Activated CD4-positive, alpha-beta T cell treated with anti-CD3 and anti-CD28 coated beads, Interleukin-2, amount 50 U/mL, for 48 hours (primary cell): ENCODE measurements around the gene CAMK4.
A peak's percentile ranks its signal among the peaks of the same experiment; 100 is the strongest.

Experiments
- DNase-seq, 2 experiments: peaks; one replicate each; pipeline ENCODE4 v3.0.0-alpha.2; 2020

The CAMK4 gene

GRCh38 chr5:111223787-111224560 is at the start of gene CAMK4:
TSS of gene CAMK4 (plus strand) at chr5:111224384. CDS start at chr5:111224484, 100 bp downstream.
- DNase-seq: peak; percentile 64 to 69

- no peak for DNase-seq
Measured at GRCh38 chr5:111183064-111183463, 41.1 kb upstream of the CAMK4 start.

DNA sequence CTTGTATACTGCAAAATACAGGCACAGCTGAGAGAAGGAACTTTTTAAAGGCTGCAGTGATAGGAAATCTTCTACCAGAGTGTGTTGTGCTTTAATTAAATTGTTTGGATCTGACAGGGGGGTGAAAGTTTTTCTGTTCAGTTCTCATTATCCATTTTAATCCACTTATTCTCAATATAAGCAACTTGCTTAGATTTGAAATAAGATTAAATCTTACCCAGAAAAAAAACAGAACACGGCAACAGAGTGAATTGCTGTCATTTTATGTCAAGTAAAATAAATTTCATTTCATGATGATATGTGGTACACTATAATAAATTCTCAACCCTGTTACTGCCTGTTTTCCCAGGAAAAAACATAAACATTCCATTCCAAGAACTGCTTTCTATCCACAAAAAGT is 37.1 kb upstream of the CAMK4 start:
- no peak for DNase-seq

DNA sequence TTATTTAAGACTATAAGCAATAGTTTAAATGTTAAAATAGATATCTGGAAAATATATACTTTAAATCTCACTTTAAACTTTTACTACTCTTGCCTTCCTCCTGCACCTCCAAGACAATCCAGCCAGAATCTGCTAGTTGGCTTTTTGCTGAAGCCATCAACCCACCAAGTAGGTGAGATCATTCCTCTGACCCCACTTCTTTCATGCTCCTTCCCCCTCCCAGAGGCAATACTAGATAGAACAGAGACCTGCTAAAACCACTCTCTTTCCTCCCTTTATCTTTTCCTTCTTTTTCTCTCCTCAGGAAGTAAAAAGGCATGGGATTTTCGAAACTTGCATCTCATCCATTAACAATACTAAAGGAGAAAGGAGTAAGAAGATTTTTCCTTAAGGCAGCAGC is 30.1 kb upstream of the CAMK4 start:
- no peak for DNase-seq

DNA sequence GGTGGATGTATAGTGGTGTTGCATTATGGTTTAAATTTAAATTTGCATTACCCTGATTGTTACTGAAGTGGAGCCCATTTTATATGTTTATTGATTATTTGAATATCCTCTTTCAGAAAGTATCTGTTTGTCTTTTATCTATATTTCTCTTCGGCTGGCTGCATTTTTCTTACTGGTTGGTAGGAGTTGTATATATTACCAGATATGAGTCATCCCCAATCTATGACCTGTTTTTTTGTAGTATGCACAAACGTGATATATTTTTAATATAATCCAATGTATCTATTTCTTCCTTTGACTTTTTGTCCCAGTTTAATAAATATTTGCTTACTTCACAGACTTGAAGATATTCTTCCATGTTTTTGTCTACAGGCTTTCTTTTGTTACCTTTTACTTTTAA is 29.3 kb upstream of the CAMK4 start:
- no peak for DNase-seq

GRCh38 chr5:111197523-111197922 is 26.7 kb upstream of the CAMK4 start:
- DNase-seq: no peak

DNA sequence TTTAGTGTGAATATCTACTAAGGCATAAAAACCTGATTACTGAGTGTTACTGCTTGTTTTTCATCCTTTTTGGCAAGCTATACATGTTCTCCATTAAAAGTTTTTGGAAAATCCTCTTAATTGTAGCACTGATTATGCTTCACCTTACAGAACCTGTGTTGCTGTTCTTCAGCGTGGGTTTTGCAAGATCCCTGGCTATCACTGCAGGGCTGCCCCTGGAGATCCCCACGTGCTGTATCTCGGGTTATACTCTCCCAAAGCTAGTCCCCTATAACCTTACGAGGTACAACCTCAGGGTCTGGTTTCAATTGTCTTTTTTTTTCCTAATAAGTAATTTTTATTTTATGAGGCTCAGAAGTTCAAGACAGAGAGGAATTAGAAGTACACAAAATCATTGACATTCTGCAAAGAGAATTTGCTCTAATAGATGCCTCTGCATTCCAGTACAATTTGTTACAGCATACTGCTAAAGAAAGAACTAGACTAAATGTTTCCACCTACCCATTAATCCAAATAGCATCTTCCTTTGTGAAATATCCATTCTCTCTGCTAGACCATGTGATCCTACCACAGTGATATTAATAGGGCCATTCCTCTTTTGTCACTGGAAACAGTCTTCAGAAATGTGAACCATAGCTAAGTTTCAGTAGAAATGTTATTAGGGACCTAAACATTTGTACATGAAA is 25.8 kb upstream of the CAMK4 start:
- no peak for DNase-seq

GRCh38 chr5:111200828-111201227 is 23.4 kb upstream of the CAMK4 start:
- DNase-seq: no peak

DNA sequence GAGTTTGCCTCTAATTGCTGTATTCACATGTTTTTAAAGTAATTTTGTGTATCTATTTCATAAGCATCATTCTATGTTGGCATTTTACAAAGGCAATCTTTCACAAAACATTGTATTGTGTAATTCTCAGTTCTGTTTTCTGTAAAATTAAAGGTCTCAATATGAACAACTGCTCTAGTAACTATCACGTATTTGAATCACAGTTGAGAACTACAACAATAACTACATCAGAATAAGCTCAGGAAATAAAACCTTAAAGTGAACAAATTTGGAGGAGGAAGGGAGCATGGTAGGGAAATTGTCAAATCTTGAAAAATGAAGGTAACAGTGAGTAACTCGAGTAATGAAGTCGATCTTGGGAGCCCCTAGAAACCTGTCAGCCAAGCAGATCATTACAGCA is 22.5 kb upstream of the CAMK4 start:
- no peak for DNase-seq

- no peak for DNase-seq
Measured at GRCh38 chr5:111211341-111211740, 12.8 kb upstream of the CAMK4 start.

GRCh38 chr5:111214052-111214742 is 10.0 kb upstream of the CAMK4 start:
- no peak for DNase-seq

DNA sequence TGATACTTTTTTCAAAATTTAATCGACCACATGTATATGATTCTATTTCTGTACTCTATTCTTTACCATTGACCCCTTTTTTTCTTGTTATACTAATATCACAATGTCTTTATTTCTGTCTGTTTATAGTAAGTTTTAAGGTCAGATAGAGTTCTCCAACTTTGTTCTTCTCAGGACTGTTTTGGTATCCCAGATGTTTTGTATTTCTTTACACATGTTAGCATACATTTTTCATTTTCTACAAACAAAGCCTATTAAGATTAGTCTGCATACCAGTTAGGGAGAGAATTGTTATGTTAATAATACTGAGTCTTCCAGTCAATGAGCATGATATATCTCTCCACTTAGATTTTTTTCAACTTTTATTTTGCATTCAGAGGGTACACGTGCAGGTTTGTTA is 8.2 kb upstream of the CAMK4 start:
- no peak for DNase-seq

- no peak for DNase-seq
Measured at GRCh38 chr5:111221139-111221538, 3.0 kb upstream of the CAMK4 start.

- no peak for DNase-seq
Measured at GRCh38 chr5:111223101-111223786, 940 bp upstream of the CAMK4 start.

DNA sequence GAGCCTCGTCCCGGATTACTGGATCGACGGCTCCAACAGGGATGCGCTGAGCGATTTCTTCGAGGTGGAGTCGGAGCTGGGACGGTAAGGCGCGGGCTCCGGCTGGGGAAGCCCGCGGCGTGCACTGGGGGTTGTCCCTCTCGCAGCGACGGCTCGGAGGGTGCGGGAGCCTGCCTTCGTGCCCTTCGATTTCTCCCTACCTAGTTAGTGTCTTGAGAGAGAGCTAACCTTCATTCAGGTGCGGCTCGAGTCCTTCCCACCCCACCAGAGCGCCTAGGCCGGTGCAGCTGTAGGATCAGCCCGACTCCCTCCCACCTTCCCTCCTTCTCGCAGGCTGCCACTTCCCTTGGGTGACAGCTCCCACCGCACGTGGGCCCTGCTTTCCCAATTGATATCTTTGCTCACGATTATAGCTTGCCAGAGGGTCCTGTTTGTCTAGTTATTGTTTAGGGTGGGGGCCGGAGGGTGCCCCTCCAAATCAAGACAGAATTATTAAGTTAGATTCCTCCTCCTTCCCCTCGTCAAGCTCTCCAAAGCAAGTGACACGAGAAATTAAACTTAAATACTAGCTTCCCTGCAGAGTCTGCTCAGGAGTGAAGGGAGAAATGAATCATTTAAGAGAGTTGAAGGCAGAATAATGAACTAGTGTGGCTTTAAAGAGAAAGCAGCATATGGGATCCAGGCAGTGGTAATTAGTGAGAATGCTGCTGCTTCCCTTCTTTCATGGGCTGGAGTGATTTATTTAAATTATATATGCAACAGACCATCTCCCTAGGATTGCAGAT is 569 bp downstream of the CAMK4 start:
- peak; percentile 52 to 58 for DNase-seq

GRCh38 chr5:111225926-111226325 is 1.7 kb downstream of the CAMK4 start:
- DNase-seq: no peak

GRCh38 chr5:111226556-111226955 is 2.4 kb downstream of the CAMK4 start:
- no peak for DNase-seq

DNA sequence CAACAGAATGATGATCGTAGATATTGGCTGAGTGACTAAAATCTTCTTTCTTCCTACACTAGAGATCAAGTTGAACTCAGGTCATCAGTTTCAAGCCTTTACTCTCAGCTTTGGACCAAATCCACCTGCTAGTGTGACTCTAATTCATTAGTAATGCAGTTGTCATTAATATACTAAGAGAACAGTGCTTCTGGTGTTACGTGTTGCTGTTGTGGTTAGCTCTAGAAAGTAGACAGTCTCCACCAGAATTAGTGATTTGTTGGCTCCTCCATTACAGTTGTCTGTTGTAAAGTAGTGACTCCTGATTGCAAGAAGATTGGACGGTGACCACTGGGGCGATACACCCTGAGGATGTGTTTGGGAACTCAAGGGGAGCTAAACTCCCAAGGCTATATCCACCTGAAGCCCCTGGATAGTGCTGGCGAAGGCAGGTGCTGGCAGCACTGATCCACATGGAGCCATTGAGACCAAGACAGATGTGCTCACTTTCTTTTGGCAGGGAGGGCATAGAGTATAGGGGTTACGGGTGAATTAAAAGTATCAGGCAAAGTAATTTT is 3.1 kb downstream of the CAMK4 start:
- DNase-seq: no peak

DNA sequence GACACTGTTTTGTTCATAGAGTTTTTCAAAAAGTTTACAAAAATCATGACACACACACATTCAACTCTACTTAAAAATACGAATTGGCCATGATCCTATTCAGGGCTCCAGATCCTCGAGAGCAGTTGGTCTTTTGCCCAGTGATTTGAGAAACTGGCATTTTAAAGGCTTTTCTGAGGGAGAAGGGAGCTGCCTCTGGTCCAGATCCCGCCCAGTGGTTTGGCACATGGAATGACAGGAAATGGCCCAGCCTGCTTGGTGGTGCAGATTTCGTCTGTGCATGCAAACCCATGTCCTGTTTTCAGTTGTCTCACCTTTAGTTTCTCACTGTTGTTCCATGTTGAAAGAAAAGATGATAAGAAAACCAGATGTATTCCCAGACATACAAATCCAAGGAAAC is 3.6 kb downstream of the CAMK4 start:
- no peak for DNase-seq

- no peak for DNase-seq
Measured at GRCh38 chr5:111228520-111229220, 4.5 kb downstream of the CAMK4 start.

DNA sequence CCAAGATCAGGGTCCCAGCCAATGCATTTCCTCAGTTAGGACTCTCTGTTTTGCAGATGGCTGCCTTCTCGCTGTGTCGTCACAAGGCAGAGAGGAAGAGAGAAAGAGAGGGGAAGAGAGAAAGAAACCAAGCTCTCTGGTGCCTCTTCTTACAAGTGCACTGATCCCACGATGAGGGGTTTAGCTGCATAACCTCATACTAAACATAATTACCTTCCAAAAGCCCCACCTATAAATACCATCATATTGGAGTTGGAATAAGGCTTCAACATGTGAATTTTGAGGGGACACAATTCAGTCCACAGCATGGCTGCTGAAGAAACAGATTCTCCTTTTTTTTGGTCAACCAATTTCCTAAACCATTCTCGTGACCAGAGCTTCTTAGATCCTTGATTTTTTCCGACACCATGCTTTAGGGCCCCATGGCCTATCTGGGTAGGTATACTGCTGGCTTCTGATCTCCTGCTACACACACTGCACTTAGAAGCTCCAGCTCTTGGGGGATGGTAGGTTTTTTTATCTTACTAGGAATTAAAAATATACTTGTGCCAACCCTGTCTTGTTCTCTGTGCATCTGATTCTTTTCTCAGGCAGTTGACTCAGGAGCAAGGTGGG is 5.1 kb downstream of the CAMK4 start:
- DNase-seq: no peak
